Prostate gland (tissue), 2 donors: Measurements from ENCODE around the gene MTA1. TPM values are rescaled to one million over a fixed set of nuclear protein-coding genes. Genes with fewer than 3 reads are reported as not detected.

ENCODE experiments used
- DNase-seq: peaks from one replicate; pipeline ENCODE4 v3.0.0-alpha.2; 2019; ENCODE audit warnings: low spot score
- H3K27ac ChIP-seq, 2 donors: fragments of 200-600 bp; sonication (generic); 2 replicates each; pipeline ENCODE4 v1.5.1; 2017 to 2019
- H3K27me3 ChIP-seq: fragments of 200-600 bp; sonication (generic); replicated peaks from 2 replicates; pipeline ENCODE4 v1.5.1; 2019; ENCODE audit not compliant: insufficient read depth
- H3K36me3 ChIP-seq, 2 donors: fragments of 200-600 bp; sonication (generic); 1 replicate in 1 of 2; 2 replicates in 1 of 2; pipeline versions ENCODE4 v1.5.1 to v1.8.1; 2017 to 2019
- H3K4me1 ChIP-seq: fragments of 200-600 bp; sonication (generic); replicated peaks from 2 replicates; pipeline ENCODE4 v1.5.1; 2019
- H3K4me3 ChIP-seq, 2 donors: fragments of 200-600 bp; sonication (generic); 2 replicates each; pipeline ENCODE4 v1.5.1; 2017 to 2019
- H3K9me3 ChIP-seq: fragments of 200-600 bp; sonication (generic); 2 replicates; pipeline ENCODE4 v1.5.1; 2017
- CTCF ChIP-seq, 4 experiments: fragments of 200-600 bp in 2 of 4; fragments of 450-650 bp in 2 of 4; sonication (generic) in 2 of 4; IDR thresholded peaks; 1 replicate in 3 of 4; 2 replicates in 1 of 4; pipeline ENCODE4 v1.5.1; 2016 to 2019; ENCODE audit warnings: antibody characterized with exemption in 4 of 4, mild to moderate bottlenecking in 2 of 4, moderate library complexity in 2 of 4
- POLR2A ChIP-seq: fragments of 450-650 bp; IDR thresholded peaks from one replicate; pipeline ENCODE4 v1.6.1; 2016; ENCODE audit warnings: antibody characterized with exemption, mild to moderate bottlenecking
- POLR2AphosphoS5 ChIP-seq: sonication (generic); formaldehyde crosslinking; IDR thresholded peaks from one replicate; pipeline ENCODE4 v1.6.1; 2017; ENCODE audit warnings: antibody characterized with exemption
- WGBS: methylation state at CpG from one replicate; pipeline ENCODE4 v1.1.5; 2018; 5-methylcytosine and 5-hydroxymethylcytosine counted together
- intact Hi-C: fragments of 100-400 bp; cut with DNase I; formaldehyde crosslinking; loops from one replicate; pipeline ENCODE4 v1.14.2; 2022
- total RNA-seq, 2 donors: library from RNA; depleted of rRNA; stranded (reverse); fragments of >200 nt; gene quantifications; one replicate each; pipeline ENCODE4 v1.1.0, GENCODE V29; 2016

The MTA1 gene
- total RNA-seq, 2 donors from 2014 or later: 58.9 to 155 TPM

DNA sequence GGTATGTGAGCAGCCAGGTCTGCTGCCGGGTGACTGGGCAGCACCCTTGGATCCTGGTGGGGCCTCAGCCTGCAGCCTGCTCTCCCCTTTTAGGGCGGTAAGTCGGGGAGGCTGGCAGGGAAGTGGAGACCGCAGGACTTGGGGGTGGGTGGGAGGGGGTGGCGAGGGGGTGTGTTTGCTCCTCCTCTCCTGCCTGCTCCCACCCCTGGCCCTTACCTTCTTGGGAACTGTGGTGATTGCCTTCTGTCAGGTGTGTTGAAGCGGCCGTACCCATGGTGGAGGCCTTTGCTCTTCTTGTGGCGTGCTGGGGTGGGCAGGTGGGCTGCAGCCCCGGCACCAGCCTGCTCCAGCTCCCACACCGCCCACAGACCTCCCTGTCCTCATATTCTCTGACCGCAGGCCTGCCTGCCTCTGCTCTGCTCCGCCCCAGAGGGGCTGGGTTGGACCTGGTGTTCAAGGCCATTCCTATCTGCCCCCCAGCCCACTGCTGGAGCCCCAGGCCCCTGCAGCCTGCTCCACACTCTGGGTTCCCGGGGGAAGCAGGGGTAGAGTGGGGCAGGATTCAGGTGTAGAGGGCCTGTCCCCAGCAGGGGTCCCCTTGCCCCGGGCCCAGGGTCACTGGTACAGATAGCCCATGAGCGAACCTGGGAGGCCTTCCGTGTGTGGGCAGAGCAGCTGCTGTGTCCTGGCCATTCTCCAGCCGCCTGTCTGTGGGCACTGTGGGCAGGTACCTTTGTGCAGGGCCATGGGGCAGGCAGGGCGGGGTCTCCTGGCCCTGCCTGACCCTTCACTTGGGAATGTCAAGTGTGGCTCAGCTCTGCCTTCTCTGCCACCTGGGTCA is 76.6 kb downstream of the MTA1 start:
- no peak for DNase-seq

DNA sequence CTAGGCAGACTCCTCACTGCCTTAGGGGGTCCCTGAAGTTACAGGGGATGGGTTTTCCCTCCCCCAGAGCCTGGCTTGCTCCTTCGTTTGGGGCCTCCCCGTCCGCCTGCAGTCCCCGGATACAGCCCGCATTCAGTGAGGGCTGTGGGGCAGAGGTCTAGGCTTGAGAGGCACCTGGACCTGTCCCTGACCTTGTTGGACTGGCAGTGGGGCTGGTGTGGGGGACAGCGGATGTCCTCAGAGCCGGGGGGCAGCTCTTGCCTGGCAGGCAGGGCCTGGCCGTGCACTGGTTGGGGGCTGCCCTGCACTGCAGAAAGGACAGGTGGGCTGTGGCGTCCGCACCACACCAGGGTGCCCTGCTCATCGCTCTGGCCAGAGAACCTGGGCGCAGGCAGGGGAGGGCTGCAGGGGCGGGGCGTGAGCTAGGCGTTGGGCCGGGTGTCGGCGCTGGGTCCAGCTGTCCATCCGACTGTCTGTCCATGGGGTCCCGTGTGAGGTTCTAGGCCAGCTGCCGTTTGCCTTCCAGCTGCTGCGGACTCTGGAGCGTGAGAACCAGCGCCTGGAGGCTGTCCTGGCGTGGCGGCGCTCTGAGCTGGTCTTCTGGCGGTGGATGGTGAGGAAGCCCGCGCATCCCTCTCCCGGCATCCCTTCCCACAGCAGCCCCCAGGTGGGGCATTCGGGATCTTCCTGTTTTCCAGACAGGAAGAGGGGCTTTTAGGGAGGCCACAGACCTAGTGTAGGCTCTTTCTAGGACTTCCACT is 77.4 kb downstream of the MTA1 start:
- no peaks in the 10 kb centered on the region for H3K27me3 ChIP-seq
- H3K4me3 ChIP-seq: no peak overlapping the region
- intact Hi-C loops: no loop called here
- H3K36me3 ChIP-seq: no peaks in the 10 kb centered on the region
- no peaks in the 10 kb centered on the region for H3K9me3 ChIP-seq
- WGBS: 93% methylated on average over 32 of the region's 32 CpGs
- no peaks in the 10 kb centered on the region for H3K4me1 ChIP-seq
- no peak for DNase-seq
- TF ChIP-seq CTCF (IDR thresholded peaks at IDR 0.05) (no peak), POLR2A (no peak), POLR2AphosphoS5 (no peak)
- H3K27ac ChIP-seq: no peak overlapping the region

More for the DNA sequence above, 76.6 kb downstream of the MTA1 start:
- peak overlapping the region in 1 of 2 donors; percentile 8 for H3K27ac ChIP-seq
- H3K9me3 ChIP-seq: no peaks in the 10 kb centered on the region
- no peak overlapping the region for H3K4me3 ChIP-seq
- no peaks in the 10 kb centered on the region for H3K4me1 ChIP-seq
- no peaks in the 10 kb centered on the region for H3K36me3 ChIP-seq
- TF ChIP-seq POLR2AphosphoS5 (no peak), CTCF (IDR thresholded peaks at IDR 0.05) (no peak), POLR2A (no peak)
- intact Hi-C loops: no loop called here
- 75% methylated on average over 12 of the region's 18 CpGs for WGBS
- H3K27me3 ChIP-seq: no peaks in the 10 kb centered on the region

GRCh38 chr14:105497671-105498429 is 78.2 kb downstream of the MTA1 start:
- WGBS: 90% methylated on average over 31 of the region's 31 CpGs
- H3K36me3 ChIP-seq: no peaks in the 10 kb centered on the region
- DNase-seq: no peak

More at GRCh38 chr14:105497671-105498429, 78.2 kb downstream of the MTA1 start:
- Histone ChIP-seq H3K27me3 (no peaks in the 10 kb centered on the region), H3K4me3 (no peak overlapping the region), H3K9me3 (no peaks in the 10 kb centered on the region), H3K27ac (no peak overlapping the region), H3K4me1 (no peaks in the 10 kb centered on the region)
- intact Hi-C loops: no loop called here
- no peak for TF ChIP-seq POLR2AphosphoS5
- TF ChIP-seq POLR2A: no peak
- no peak for TF ChIP-seq CTCF (IDR thresholded peaks at IDR 0.05)
